Measurements from ENCODE around the gene SLIT3.
A peak's percentile ranks its signal among the peaks of the same experiment; 100 is the strongest.

Gene SLIT3

DNA sequence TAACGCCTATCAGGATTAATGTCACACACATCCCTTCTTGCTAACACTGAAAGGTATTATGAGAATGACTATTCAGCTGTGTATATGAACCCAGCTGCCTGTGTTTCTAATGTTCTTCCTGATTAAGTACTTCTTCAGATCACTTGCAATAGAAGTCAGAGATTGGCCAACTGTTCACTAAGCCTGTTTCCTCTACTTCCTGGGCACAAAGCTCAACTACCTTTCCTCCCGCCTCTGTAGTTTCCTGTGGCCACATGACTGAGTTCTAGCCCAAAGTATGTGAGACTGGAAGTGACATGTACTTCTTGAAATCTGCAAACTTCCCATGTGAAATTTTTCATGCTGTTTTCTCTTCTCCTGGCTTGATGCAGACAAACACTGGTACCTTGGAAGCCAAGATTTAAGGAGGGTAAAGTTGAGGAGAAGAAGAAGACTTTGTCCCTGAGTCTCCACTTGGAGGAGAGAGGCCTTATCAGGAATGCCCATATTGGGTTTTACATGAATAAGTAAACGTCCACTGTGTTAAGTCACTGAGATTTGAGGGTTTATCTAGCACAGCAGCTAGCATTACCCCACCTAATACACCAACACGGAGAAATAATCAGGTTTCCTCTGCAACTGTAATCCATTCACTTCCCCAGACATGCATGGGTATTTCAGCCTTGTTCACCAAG, 58.6 kb downstream of the SLIT3 start:
- Mint-ChIP-seq H3K36me3 (ENCODE audit: low read depth) (peaks cover 53% of the 10 kb centered on the region), H3K4me3 (no peak overlapping the region), H3K9me3 (peaks cover 33% of the 10 kb centered on the region), H3K27me3 (ENCODE audit: low read depth, poor library complexity) (peaks cover 3% of the 10 kb centered on the region), H3K4me1 (no peaks in the 10 kb centered on the region), H3K27ac (no peak overlapping the region)
- no peak for DNase-seq
- TF ChIP-seq, protein P1, sequence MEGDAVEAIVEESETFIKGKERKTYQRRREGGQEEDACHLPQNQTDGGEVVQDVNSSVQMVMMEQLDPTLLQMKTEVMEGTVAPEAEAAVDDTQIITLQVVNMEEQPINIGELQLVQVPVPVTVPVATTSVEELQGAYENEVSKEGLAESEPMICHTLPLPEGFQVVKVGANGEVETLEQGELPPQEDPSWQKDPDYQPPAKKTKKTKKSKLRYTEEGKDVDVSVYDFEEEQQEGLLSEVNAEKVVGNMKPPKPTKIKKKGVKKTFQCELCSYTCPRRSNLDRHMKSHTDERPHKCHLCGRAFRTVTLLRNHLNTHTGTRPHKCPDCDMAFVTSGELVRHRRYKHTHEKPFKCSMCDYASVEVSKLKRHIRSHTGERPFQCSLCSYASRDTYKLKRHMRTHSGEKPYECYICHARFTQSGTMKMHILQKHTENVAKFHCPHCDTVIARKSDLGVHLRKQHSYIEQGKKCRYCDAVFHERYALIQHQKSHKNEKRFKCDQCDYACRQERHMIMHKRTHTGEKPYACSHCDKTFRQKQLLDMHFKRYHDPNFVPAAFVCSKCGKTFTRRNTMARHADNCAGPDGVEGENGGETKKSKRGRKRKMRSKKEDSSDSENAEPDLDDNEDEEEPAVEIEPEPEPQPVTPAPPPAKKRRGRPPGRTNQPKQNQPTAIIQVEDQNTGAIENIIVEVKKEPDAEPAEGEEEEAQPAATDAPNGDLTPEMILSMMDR (IDR thresholded peaks at IDR 0.05), result no peak

DNA sequence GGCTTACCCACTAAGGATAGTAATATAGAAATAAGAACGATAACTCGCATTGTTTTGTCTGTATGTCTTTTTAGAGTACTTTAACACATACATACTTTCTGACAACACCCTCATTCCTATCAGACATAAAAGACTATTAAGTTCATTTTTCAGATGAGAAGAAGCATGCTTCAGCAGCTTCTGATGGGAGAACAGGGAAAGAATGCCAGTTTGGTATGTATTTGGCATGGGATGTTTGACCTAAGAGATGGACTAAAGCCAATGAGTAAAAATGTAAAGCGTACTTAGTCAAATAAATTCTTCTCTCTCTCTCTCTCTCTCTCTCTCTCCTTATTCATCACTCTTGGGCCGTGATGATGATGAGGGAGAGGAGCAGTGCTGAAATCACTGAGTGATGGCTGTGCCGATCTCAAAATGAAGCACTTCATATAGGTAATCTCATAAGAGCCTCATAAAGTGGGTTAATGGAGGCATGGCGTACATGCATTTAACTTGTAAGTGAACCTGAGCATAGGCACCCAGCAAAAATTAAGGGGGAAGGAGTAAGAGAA, 71.5 kb downstream of the SLIT3 start:
- Mint-ChIP-seq H3K4me3 (no peak overlapping the region), H3K27me3 (ENCODE audit: low read depth, poor library complexity) (peaks cover 6% of the 10 kb centered on the region), H3K9me3 (peaks cover 10% of the 10 kb centered on the region), H3K27ac (no peak overlapping the region), H3K36me3 (ENCODE audit: low read depth) (peaks cover 9% of the 10 kb centered on the region), H3K4me1 (no peaks in the 10 kb centered on the region)
- TF ChIP-seq, protein P1 (IDR thresholded peaks at IDR 0.05), result no peak
- no peak for DNase-seq

DNA sequence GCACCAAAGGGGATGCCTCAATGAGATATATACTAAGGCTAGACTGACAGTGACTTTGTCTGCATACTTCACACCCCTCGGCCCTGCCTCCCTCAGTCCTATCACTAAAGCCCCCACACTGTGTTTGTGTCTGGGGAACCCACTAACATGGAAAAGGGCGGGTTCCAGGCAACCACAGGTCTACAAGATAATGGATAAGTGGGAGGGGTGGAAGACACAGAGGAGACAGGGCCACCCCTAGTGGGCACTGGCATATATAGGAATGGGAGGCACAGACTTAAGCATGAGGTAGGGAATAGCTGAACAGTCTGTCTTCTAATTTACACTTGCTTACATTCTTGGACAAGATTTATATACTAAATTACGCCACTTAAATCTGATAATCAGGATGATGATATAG, 74.0 kb downstream of the SLIT3 start:
- no peak for DNase-seq

DNA sequence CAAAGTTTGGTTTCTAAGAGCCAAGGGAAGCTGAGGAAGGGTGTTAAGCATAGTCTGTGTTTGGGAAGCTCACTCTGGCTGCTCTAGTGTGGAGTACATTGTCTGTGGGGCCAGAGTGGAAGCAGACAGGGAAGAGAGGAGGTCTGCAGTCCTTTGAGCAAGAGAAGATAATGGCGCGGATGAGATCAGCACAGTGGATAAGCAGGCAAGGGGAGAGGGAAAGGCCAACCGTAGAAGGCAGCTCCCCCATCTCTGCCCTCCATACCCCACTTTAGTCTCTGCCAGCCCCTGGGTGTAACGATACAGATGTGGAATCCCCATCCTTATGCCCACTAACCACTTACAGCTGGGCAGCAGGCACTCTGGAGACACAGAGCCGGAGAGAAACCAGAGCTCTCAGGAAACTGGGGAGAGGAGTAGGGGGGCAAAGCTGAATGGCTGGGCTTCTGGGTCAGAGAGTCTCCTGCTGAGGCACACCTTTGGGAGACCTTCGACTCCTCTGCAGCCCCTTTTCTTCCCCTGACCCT, 75.0 kb downstream of the SLIT3 start:
- peaks cover 17% of the 10 kb centered on the region for H3K4me1 Mint-ChIP-seq

More for the DNA sequence above, 74.0 kb downstream of the SLIT3 start:
- TF ChIP-seq, protein P1 (IDR thresholded peaks at IDR 0.05), result no peak
- Mint-ChIP-seq H3K27me3 (ENCODE audit: low read depth, poor library complexity) (peaks cover 2% of the 10 kb centered on the region), H3K27ac (no peak overlapping the region), H3K36me3 (ENCODE audit: low read depth) (no peaks in the 10 kb centered on the region), H3K4me1 (peaks cover 17% of the 10 kb centered on the region), H3K4me3 (no peak overlapping the region), H3K9me3 (no peaks in the 10 kb centered on the region)

DNA sequence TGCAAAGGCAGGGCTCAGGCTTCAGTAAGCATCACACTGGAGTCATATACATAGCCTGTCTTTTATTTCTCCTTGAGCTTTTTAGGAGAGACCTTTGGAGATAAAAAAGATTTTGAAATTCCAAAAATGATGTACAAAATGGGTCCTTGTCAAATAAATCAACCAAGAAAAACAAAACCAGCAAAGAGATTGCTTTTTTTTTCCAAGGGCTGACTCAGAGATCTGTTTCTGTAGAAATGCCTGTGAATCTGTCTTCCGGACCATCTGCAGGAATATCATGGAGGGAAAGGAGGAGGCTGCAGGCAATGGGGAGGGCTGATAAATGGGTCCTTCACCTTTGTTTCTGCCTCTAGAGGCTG, 77.4 kb downstream of the SLIT3 start:
- H3K4me1 Mint-ChIP-seq, result peaks cover 37% of the 10 kb centered on the region
- no peak overlapping the region for H3K4me3 Mint-ChIP-seq
- TF ChIP-seq, protein P1 (IDR thresholded peaks at IDR 0.05), result no peak
- no peaks in the 10 kb centered on the region for H3K36me3 Mint-ChIP-seq (ENCODE audit: low read depth)
- peak overlapping the region; percentile 86 for H3K27ac Mint-ChIP-seq
- H3K27me3 Mint-ChIP-seq (ENCODE audit: low read depth, poor library complexity), result peaks cover 7% of the 10 kb centered on the region
- H3K9me3 Mint-ChIP-seq, result no peaks in the 10 kb centered on the region
- no peak for DNase-seq

More for the DNA sequence above, 75.0 kb downstream of the SLIT3 start:
- peak overlapping the region; percentile 87 for H3K27ac Mint-ChIP-seq
- no peak overlapping the region for H3K4me3 Mint-ChIP-seq
- no peaks in the 10 kb centered on the region for H3K9me3 Mint-ChIP-seq
- no peak for DNase-seq
- TF ChIP-seq, protein P1 (IDR thresholded peaks at IDR 0.05), result no peak
- H3K36me3 Mint-ChIP-seq (ENCODE audit: low read depth), result no peaks in the 10 kb centered on the region
- peaks cover 3% of the 10 kb centered on the region for H3K27me3 Mint-ChIP-seq (ENCODE audit: low read depth, poor library complexity)

Measured in nephron progenitor cell (in vitro differentiated cells).